BE2C (cell line): Measurements from ENCODE around the gene C1R.

Source experiments
- DNase-seq: peaks from one replicate; pipeline ENCODE4 v3.0.0-alpha.2; 2020
- H3K27me3 ChIP-seq: fragments of 250-450 bp; sonication (Bioruptor Pico); 2 replicates; pipeline ENCODE4 v1.5.1; 2020; ENCODE audit warnings: mild to moderate bottlenecking
- H3K36me3 ChIP-seq: fragments of 250-450 bp; sonication (Bioruptor Pico); 2 replicates; pipeline ENCODE4 v1.5.1; 2020; ENCODE audit warnings: mild to moderate bottlenecking
- H3K4me1 ChIP-seq: fragments of 250-450 bp; sonication (Bioruptor Pico); 2 replicates; pipeline ENCODE4 v1.5.1; 2020
- H3K4me3 ChIP-seq: 2 replicates; pipeline ENCODE4 v1.5.1; 2011; ENCODE audit warnings: low read depth, low read length
- H3K9me3 ChIP-seq: fragments of 250-450 bp; sonication (Bioruptor Pico); 2 replicates; pipeline ENCODE4 v1.5.1; 2020
- CTCF ChIP-seq: IDR thresholded peaks from 2 replicates; pipeline ENCODE4 v1.5.1; 2012; ENCODE audit warnings: mild to moderate bottlenecking, low read depth, low read length

The C1R gene

GRCh38 chr12:7121324-7121723, 29.1 kb upstream of the C1R start:
- no peak for DNase-seq
- Histone ChIP-seq H3K4me1 (peaks cover 3% of the 10 kb centered on the region; the same call in 1 of the 2 replicates), H3K9me3 (no peaks in the 10 kb centered on the region), H3K4me3 (no peak overlapping the region), H3K36me3 (no peaks in the 10 kb centered on the region), H3K27me3 (no peaks in the 10 kb centered on the region)
- no peak for TF ChIP-seq CTCF

GRCh38 chr12:7120166-7120565, 27.9 kb upstream of the C1R start:
- TF ChIP-seq CTCF: no peak
- DNase-seq: no peak

GRCh38 chr12:7118881-7119280, 26.6 kb upstream of the C1R start:
- DNase-seq: no peak
- no peak for TF ChIP-seq CTCF
- Histone ChIP-seq H3K9me3 (no peaks in the 10 kb centered on the region), H3K36me3 (no peaks in the 10 kb centered on the region), H3K4me1 (peaks cover 3% of the 10 kb centered on the region; the same call in 1 of the 2 replicates), H3K4me3 (no peak overlapping the region), H3K27me3 (no peaks in the 10 kb centered on the region)

More at GRCh38 chr12:7120166-7120565, 27.9 kb upstream of the C1R start:
- Histone ChIP-seq H3K27me3 (no peaks in the 10 kb centered on the region), H3K9me3 (no peaks in the 10 kb centered on the region), H3K36me3 (no peaks in the 10 kb centered on the region), H3K4me3 (no peak overlapping the region), H3K4me1 (peaks cover 3% of the 10 kb centered on the region; the same call in 1 of the 2 replicates)

- Histone ChIP-seq H3K27me3 (no peaks in the 10 kb centered on the region), H3K9me3 (no peaks in the 10 kb centered on the region), H3K4me3 (no peak overlapping the region), H3K4me1 (no peaks in the 10 kb centered on the region), H3K36me3 (no peaks in the 10 kb centered on the region)
- DNase-seq: no peak
- TF ChIP-seq CTCF: no peak
These were observed 25.4 kb upstream of the C1R start for GRCh38 chr12:7117670-7118069.

- Histone ChIP-seq H3K36me3 (no peaks in the 10 kb centered on the region), H3K9me3 (no peaks in the 10 kb centered on the region), H3K4me1 (no peaks in the 10 kb centered on the region), H3K4me3 (no peak overlapping the region), H3K27me3 (no peaks in the 10 kb centered on the region)
- no peak for DNase-seq
- no peak for TF ChIP-seq CTCF
These were observed 24.7 kb upstream of the C1R start for GRCh38 chr12:7116916-7117315.

GRCh38 chr12:7116196-7116595, 24.0 kb upstream of the C1R start:
- H3K36me3 ChIP-seq: no peaks in the 10 kb centered on the region
- H3K27me3 ChIP-seq: no peaks in the 10 kb centered on the region
- no peak for DNase-seq
- no peaks in the 10 kb centered on the region for H3K4me1 ChIP-seq
- no peak overlapping the region for H3K4me3 ChIP-seq
- H3K9me3 ChIP-seq: no peaks in the 10 kb centered on the region
- TF ChIP-seq CTCF: no peak
